ENCODE results near the gene IPO11. TPM values are rescaled to one million over a fixed set of nuclear protein-coding genes. Genes with fewer than 3 reads are reported as not detected.

The IPO11 gene
- total and polyA plus RNA-seq, 12 donors, result 7.8 to 39.3 (median 32.5) TPM

- Histone ChIP-seq H3K4me3 (no peak overlapping the region), H3K36me3 (peaks cover 0 to 25% (median 0%) of the 10 kb centered on the region in 9 donors), H3K27ac (no peak overlapping the region), H3K9me3 (peaks cover 0 to 5% (median 0%) of the 10 kb centered on the region in 11 donors), H3K4me1 (peaks cover 0 to 6% (median 0%) of the 10 kb centered on the region in 9 donors), H3K27me3 (no peaks in the 10 kb centered on the region)
- no peak for TF ChIP-seq CTCF (IDR thresholded peaks at IDR 0.05)
- ATAC-seq (no peak), DNase-seq (no peak)
- intact Hi-C loops (cut with DNase I), result no loop called here
- WGBS, 2 donors, result 94 to 97% methylated on average over 2 of the region's 2 CpGs
Observed at GRCh38 chr5:62550103-62550502, 137.5 kb downstream of the IPO11 start.

GRCh38 chr5:62555930-62556329 is 143.4 kb downstream of the IPO11 start:
- Histone ChIP-seq H3K27ac (no peak overlapping the region), H3K36me3 (peaks cover 0 to 24% (median 0%) of the 10 kb centered on the region in 9 donors), H3K27me3 (no peaks in the 10 kb centered on the region), H3K4me1 (peaks cover 0 to 3% (median 0%) of the 10 kb centered on the region in 9 donors), H3K4me3 (no peak overlapping the region), H3K9me3 (no peaks in the 10 kb centered on the region)
- DNase-seq (no peak), ATAC-seq (no peak)
- intact Hi-C loops (cut with DNase I), result no loop called here
- TF ChIP-seq CTCF (IDR thresholded peaks at IDR 0.05), result no peak

- Histone ChIP-seq H3K36me3 (peaks cover 0 to 18% (median 0%) of the 10 kb centered on the region in 9 donors), H3K4me3 (no peak overlapping the region), H3K27me3 (no peaks in the 10 kb centered on the region), H3K4me1 (no peaks in the 10 kb centered on the region), H3K27ac (no peak overlapping the region), H3K9me3 (no peaks in the 10 kb centered on the region)
- intact Hi-C loops (cut with DNase I), result no loop called here
- ATAC-seq (no peak), DNase-seq (no peak)
- TF ChIP-seq CTCF (IDR thresholded peaks at IDR 0.05), result no peak
- 96 to 98% methylated on average over 3 of the region's 3 CpGs for WGBS, 2 donors
Observed at GRCh38 chr5:62558941-62559340, 146.4 kb downstream of the IPO11 start.

- H3K4me1 ChIP-seq, result no peaks in the 10 kb centered on the region
- 98 to 100% methylated on average over 1 of the region's 1 CpG for WGBS, 2 donors
- no peak for TF ChIP-seq CTCF (IDR thresholded peaks at IDR 0.05)
- H3K27me3 ChIP-seq, result no peaks in the 10 kb centered on the region
- peaks cover 0 to 28% (median 0%) of the 10 kb centered on the region in 9 donors for H3K36me3 ChIP-seq
- peaks cover 0 to 5% (median 0%) of the 10 kb centered on the region in 11 donors for H3K9me3 ChIP-seq
- no peak for DNase-seq
- intact Hi-C loops (cut with DNase I), result loop anchor here in 1 of 10 donors (5.0 kb wide), 1 partner anchor 217 kb away; no protein-coding TSS in a partner anchor
- no peak overlapping the region for H3K27ac ChIP-seq
- H3K4me3 ChIP-seq, result no peak overlapping the region
- no peak for ATAC-seq
Observed at GRCh38 chr5:62560786-62561185, 148.2 kb downstream of the IPO11 start.

Data from heart right ventricle (tissue), 16 donors.